Hematopoietic multipotent progenitor cell (in vitro differentiated cells): ENCODE measurements around the gene ZFAND5. TPM values are rescaled to one million over a fixed set of nuclear protein-coding genes. Genes with fewer than 3 reads are reported as not detected.

Experiments
- DNase-seq, 3 donors: peaks; one replicate each; pipeline ENCODE4 v3.0.0-alpha.2; 2011 to 2015; ENCODE audit warnings: low read depth in 2 of 3, low spot score in 2 of 3
- total RNA-seq: library from RNA; depleted of rRNA; stranded (reverse); fragments of >200 nt; gene quantifications from one replicate; pipeline ENCODE4 v1.2.3, GENCODE V29; 2012

ZFAND5 gene
- total RNA-seq, 1 donor: 61.9 TPM

- DNase-seq: no peak
Measured at GRCh38 chr9:72332351-72332750, 32.7 kb downstream of the ZFAND5 start.

GRCh38 chr9:72327631-72328030, 37.4 kb downstream of the ZFAND5 start:
- no peak for DNase-seq

GRCh38 chr9:72326641-72327040, 38.4 kb downstream of the ZFAND5 start:
- no peak for DNase-seq

- DNase-seq: no peak
Measured at GRCh38 chr9:72324974-72325373, 40.0 kb downstream of the ZFAND5 start.

GRCh38 chr9:72322678-72323077, 42.3 kb downstream of the ZFAND5 start:
- no peak for DNase-seq

- DNase-seq: no peak
Measured at GRCh38 chr9:72322259-72322658, 42.7 kb downstream of the ZFAND5 start.

- DNase-seq: no peak
Measured at GRCh38 chr9:72315510-72316311, 49.3 kb downstream of the ZFAND5 start.

GRCh38 chr9:72315089-72315509, 49.9 kb downstream of the ZFAND5 start:
- no peak for DNase-seq

GRCh38 chr9:72313507-72313906, 51.5 kb downstream of the ZFAND5 start:
- no peak for DNase-seq

GRCh38 chr9:72312386-72312987, 52.5 kb downstream of the ZFAND5 start:
- DNase-seq: no peak

GRCh38 chr9:72309364-72310133, 55.5 kb downstream of the ZFAND5 start:
- DNase-seq: no peak

GRCh38 chr9:72306761-72307160, 58.2 kb downstream of the ZFAND5 start:
- DNase-seq: no peak

GRCh38 chr9:72305707-72306106, 59.3 kb downstream of the ZFAND5 start:
- DNase-seq: no peak

- DNase-seq: peak in 2 of 3 donors; percentile 51 to 62
Measured at GRCh38 chr9:72305102-72305546, 59.9 kb downstream of the ZFAND5 start.

- DNase-seq: no peak
Measured at GRCh38 chr9:72304538-72304937, 60.5 kb downstream of the ZFAND5 start.

Other genes with a start within 250 kb of the ZFAND5 start
- under 0.01 TPM for gene GDA, start 215.8 kb downstream of the ZFAND5 start, total RNA-seq
- gene TMC1, start 156.4 kb upstream of the ZFAND5 start, total RNA-seq: not detected